Ishikawa (cell line): ENCODE data around the gene RARB.

Experiments used
- CEBPB ChIP-seq: IDR thresholded peaks from 2 replicates; pipeline ENCODE4 v1.6.1; 2012
- CREB1 ChIP-seq: IDR thresholded peaks from 2 replicates; pipeline ENCODE4 v1.6.1; 2012; ENCODE audit warnings: low read depth
- EGR1 ChIP-seq: IDR thresholded peaks from 2 replicates; pipeline ENCODE4 v1.6.1; 2012
- EP300 ChIP-seq: IDR thresholded peaks from 2 replicates; pipeline ENCODE4 v1.6.1; 2012; ENCODE audit warnings: borderline replicate concordance
- FOXM1 ChIP-seq: IDR thresholded peaks from 2 replicates; pipeline ENCODE4 v1.6.1; 2012; ENCODE audit warnings: low read depth, borderline replicate concordance
- NFIC ChIP-seq: IDR thresholded peaks from 2 replicates; pipeline ENCODE4 v1.6.1; 2012
- RAD21 ChIP-seq: IDR thresholded peaks from 2 replicates; pipeline ENCODE4 v1.6.1; 2012; ENCODE audit warnings: low read depth
- TAF1 ChIP-seq: IDR thresholded peaks from 2 replicates; pipeline ENCODE4 v1.6.1; 2012; ENCODE audit warnings: low read depth, mild to moderate bottlenecking
- TCF12 ChIP-seq: IDR thresholded peaks from 2 replicates; pipeline ENCODE4 v1.6.1; 2012; ENCODE audit warnings: low read depth
- TEAD4 ChIP-seq: IDR thresholded peaks from 2 replicates; pipeline ENCODE4 v1.6.1; 2012
- YY1 ChIP-seq: IDR thresholded peaks from 2 replicates; pipeline ENCODE4 v1.6.1; 2012; ENCODE audit warnings: low read depth
- ZBTB7A ChIP-seq: IDR thresholded peaks from 2 replicates; pipeline ENCODE4 v1.6.1; 2012; ENCODE audit warnings: low read depth
- TF ChIP-seq, protein P1 (sequence below): IDR thresholded peaks from 2 replicates; pipeline ENCODE4 v1.6.1; 2012
- TF ChIP-seq, protein P2 (sequence below): IDR thresholded peaks from 2 replicates; pipeline ENCODE4 v1.6.1; 2012
- TF ChIP-seq, protein P3 (sequence below): IDR thresholded peaks from 2 replicates; pipeline ENCODE4 v1.6.1; 2012; ENCODE audit warnings: low read depth, mild to moderate bottlenecking

RARB gene

DNA sequence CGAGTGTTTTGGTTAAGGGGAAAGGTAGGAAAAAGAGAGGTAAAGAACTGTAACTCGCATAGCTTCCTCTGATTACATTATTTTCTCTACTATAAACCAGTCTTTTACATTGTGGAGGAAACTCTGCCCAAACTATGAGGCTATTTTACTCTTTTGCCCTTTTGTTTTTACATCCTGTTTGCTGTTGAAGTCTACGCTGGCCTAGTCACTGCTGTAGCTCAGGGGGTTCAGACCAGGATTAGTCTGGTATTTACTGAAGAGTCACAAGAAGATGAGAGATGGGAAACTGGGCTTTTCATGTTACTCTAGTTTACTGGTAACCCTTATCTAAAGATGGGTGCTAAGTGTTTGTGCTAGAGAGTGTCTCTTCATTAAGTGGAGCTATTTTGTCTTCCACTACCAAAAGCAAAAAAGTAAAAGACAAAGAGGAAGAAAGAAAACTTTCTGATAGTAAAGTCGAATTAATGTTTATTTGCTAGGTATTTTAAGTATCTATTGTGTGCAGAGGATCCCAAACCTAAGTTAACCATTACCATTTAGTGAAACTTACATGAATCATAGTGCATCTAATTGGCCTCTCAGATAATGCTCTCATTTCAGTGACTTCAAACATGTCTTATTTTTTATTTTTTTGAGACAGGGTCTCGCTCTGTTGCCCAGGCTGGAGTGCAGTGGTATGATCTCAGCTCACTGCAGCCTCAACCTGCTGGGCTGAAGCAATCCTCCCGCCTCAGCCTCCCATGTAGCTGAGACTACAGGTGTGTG is 10.9 kb downstream of the RARB start:
- TF ChIP-seq NFIC (no peak), YY1 (no peak), EGR1 (no peak), TAF1 (no peak), FOXM1 (no peak), ZBTB7A (no peak), TEAD4 (no peak), CEBPB (no peak), RAD21 (no peak), CREB1 (no peak), EP300 (no peak), TCF12 (no peak)
- TF ChIP-seq, protein P1, sequence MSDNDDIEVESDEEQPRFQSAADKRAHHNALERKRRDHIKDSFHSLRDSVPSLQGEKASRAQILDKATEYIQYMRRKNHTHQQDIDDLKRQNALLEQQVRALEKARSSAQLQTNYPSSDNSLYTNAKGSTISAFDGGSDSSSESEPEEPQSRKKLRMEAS = no peak
- TF ChIP-seq, protein P2, sequence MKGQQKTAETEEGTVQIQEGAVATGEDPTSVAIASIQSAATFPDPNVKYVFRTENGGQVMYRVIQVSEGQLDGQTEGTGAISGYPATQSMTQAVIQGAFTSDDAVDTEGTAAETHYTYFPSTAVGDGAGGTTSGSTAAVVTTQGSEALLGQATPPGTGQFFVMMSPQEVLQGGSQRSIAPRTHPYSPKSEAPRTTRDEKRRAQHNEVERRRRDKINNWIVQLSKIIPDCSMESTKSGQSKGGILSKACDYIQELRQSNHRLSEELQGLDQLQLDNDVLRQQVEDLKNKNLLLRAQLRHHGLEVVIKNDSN = no peak
- TF ChIP-seq, protein P3, sequence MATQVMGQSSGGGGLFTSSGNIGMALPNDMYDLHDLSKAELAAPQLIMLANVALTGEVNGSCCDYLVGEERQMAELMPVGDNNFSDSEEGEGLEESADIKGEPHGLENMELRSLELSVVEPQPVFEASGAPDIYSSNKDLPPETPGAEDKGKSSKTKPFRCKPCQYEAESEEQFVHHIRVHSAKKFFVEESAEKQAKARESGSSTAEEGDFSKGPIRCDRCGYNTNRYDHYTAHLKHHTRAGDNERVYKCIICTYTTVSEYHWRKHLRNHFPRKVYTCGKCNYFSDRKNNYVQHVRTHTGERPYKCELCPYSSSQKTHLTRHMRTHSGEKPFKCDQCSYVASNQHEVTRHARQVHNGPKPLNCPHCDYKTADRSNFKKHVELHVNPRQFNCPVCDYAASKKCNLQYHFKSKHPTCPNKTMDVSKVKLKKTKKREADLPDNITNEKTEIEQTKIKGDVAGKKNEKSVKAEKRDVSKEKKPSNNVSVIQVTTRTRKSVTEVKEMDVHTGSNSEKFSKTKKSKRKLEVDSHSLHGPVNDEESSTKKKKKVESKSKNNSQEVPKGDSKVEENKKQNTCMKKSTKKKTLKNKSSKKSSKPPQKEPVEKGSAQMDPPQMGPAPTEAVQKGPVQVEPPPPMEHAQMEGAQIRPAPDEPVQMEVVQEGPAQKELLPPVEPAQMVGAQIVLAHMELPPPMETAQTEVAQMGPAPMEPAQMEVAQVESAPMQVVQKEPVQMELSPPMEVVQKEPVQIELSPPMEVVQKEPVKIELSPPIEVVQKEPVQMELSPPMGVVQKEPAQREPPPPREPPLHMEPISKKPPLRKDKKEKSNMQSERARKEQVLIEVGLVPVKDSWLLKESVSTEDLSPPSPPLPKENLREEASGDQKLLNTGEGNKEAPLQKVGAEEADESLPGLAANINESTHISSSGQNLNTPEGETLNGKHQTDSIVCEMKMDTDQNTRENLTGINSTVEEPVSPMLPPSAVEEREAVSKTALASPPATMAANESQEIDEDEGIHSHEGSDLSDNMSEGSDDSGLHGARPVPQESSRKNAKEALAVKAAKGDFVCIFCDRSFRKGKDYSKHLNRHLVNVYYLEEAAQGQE = no peak

DNA sequence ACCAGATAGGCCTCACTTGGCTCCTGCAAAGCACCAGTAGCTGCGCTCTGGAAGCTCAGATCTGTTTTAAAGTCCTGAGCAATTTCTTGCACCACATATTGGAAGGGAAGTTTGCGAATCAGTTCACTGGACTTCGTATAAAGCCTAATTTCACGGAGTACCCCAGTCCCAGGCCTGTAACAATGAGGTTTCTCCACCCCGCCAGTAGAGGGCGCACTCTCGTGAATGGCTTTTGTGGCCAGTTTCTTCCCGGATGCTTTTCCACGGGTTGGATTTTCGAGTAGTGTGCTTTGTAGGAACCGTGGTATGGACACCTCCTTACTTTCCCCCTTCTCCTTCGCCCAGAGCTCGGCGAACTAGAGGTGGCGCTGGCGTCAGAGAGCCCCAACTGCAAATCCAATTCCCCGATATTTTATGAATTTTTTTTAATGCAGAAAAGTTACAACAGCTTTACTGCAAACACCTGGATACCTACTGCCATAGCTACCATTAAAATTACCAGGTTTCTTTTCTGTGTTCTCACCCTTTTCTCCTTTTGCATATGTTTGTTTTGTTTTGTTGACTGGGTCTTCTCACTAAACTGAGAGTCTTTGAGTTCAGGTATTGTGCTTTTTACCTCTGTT is 13.3 kb downstream of the RARB start:
- TF ChIP-seq, protein P2 = no peak
- peak; percentile 29 for TF ChIP-seq RAD21
- TF ChIP-seq FOXM1 = no peak

DNA sequence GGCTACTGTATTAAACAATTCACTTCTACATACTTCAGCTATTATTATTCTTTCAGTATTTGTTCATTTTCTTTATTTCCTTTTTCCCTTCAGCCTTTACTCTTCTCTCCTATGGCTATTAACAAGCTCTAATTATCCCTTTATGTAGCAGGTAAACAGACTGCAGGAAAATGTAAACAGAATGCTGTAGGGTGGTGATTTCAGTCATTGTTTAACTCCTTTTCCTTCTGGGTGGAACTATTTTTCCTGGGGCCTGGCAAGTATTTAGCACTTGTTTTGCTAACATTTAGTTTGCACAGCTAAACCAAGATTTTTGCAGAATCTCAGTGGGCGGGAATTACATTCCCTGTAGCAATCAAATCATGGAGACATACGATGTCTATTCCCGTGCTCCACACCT is 14.4 kb downstream of the RARB start:
- no peak for TF ChIP-seq RAD21
- no peak for TF ChIP-seq FOXM1
- no peak for TF ChIP-seq ZBTB7A
- no peak for TF ChIP-seq YY1
- TF ChIP-seq EGR1 = no peak
- no peak for TF ChIP-seq NFIC
- TF ChIP-seq, protein P2 = no peak
- TF ChIP-seq EP300 = no peak
- TF ChIP-seq CEBPB = no peak
- TF ChIP-seq, protein P3 = no peak
- TF ChIP-seq TAF1 = no peak
- TF ChIP-seq, protein P1 = no peak
- no peak for TF ChIP-seq TCF12
- no peak for TF ChIP-seq CREB1
- TF ChIP-seq TEAD4 = no peak

DNA sequence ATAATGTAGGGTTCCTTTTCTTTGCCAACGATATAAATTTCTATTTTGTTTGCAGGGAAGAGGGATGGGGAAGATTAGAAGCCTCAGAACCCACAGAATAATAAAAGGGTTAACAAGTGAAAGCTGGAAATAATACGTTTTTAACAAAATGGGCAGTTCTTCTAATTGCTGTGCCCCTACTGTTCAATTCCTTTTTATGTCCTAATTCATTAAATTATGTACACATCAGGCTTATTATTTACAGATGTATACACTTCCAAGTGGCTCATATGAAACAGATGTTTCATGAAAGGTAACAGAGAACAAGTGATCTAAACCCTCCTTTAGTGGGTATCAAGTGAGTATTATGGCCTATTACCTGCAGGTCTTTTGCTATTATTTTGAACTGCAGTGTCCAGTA is 16.2 kb downstream of the RARB start:
- TF ChIP-seq CREB1 = no peak
- TF ChIP-seq TAF1 = no peak
- no peak for TF ChIP-seq CEBPB
- TF ChIP-seq ZBTB7A = no peak
- TF ChIP-seq FOXM1 = no peak
- no peak for TF ChIP-seq YY1
- TF ChIP-seq, protein P2 = no peak
- TF ChIP-seq, protein P1 = no peak
- TF ChIP-seq TCF12 = no peak
- TF ChIP-seq TEAD4 = no peak
- no peak for TF ChIP-seq RAD21
- no peak for TF ChIP-seq EGR1
- no peak for TF ChIP-seq EP300
- TF ChIP-seq, protein P3 = no peak
- TF ChIP-seq NFIC = no peak
